GM18867 (cell line): ENCODE measurements around the gene TRIOBP.

ENCODE experiments used
- ATAC-seq: cut with Tn5 transposase; IDR thresholded peaks from one replicate; pipeline ENCODE4 v1.9.1; 2021; ENCODE audit warnings: mild to moderate bottlenecking, moderate library complexity; ENCODE audit not compliant: unreplicated experiment

The TRIOBP gene

DNA sequence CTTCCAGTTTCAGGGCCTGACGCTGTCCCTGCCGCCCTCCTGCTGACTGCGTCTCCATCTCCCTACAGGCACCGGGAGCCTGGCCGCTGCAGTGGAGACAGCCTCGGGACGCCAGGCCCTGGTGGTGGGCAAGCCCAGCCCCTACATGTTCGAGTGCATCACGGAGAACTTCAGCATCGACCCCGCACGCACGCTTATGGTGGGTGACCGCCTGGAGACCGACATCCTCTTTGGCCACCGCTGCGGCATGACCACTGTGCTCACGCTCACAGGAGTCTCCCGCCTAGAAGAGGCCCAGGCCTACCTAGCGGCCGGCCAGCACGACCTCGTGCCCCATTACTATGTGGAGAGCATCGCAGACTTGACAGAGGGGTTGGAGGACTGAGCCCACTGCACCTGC lies 31.4 kb upstream of the TRIOBP start:
- ATAC-seq = no peak

DNA sequence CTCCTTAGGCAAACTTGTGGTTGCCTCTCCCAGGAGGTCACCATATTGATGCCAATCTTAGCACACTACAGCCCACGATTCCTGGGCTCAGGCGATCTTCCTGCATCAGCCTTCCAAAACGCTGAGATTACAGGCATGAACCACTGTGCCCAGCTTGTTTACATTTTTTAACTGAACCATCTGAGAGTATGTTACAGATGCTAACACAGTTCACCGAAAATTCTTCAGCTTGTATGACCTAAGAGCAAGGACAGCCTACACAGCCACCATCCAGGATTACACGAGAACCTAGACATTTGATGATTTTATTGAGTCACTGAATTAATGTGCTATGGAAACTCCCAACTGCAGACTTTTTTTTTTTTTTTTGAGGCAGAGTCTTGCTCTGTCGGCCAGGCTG lies 27.3 kb upstream of the TRIOBP start:
- ATAC-seq = no peak

DNA sequence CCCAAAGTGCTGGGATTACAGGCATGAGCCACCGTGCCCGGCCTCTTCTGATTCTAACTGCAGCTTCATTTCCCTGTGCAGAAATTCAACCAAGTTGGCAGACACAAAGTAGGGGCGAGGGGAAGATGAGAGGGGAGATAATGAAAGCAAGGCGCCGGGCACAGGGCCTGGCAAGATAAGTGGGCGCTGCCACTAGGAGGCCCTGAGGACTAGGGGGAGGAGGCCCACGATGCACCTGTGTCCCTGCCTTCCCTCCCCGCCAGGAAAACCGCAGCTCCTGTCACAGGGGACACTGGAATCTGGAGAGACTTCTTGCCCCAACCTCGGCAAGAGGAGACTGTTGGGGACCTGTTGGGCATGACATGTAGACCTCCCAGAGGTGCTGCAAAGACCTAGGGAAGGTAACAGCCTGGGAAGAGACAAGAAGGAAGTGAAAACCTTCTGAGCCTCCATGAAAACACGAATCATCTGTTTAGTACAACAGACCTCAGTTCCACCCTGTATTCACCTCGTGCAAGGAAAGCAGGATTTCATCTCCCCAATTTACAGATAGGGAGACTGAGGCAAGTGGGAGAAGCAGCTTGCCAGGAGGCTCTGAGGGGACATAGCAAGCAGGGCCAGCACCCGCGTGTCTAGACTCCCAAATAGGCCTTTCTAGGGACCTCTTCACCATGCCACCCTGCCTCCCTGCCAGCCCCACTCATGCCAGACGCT lies 24.5 kb upstream of the TRIOBP start:
- ATAC-seq = no peak

DNA sequence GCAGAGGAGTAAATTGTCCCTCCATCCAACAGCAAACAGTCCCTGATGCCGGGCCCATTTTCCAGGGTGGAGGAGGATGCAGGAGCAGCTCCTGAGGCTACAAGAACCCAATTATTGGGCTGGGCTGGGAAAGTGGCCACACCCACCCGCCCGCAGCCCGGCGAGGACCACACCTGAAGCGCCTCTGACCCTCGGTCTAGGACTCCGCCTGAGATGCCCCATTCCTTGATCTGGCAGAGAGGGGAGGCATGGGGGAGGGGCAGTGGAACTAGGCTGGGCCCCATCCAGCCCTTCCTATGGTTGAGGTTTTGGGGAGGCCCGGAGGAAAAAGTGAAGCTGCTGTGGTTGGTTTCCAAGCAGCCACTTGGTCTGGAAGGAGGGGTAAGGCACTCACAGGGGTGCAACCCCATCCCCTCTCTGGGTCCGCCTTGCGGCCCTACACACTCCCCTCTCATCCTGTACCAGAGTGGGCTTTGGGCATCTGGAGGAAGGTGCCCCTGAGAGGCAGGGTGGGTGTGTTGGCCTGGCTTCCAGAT lies 23.9 kb upstream of the TRIOBP start:
- no peak for ATAC-seq

GRCh38 chr22:37674248-37674647 lies 22.6 kb upstream of the TRIOBP start:
- no peak for ATAC-seq

DNA sequence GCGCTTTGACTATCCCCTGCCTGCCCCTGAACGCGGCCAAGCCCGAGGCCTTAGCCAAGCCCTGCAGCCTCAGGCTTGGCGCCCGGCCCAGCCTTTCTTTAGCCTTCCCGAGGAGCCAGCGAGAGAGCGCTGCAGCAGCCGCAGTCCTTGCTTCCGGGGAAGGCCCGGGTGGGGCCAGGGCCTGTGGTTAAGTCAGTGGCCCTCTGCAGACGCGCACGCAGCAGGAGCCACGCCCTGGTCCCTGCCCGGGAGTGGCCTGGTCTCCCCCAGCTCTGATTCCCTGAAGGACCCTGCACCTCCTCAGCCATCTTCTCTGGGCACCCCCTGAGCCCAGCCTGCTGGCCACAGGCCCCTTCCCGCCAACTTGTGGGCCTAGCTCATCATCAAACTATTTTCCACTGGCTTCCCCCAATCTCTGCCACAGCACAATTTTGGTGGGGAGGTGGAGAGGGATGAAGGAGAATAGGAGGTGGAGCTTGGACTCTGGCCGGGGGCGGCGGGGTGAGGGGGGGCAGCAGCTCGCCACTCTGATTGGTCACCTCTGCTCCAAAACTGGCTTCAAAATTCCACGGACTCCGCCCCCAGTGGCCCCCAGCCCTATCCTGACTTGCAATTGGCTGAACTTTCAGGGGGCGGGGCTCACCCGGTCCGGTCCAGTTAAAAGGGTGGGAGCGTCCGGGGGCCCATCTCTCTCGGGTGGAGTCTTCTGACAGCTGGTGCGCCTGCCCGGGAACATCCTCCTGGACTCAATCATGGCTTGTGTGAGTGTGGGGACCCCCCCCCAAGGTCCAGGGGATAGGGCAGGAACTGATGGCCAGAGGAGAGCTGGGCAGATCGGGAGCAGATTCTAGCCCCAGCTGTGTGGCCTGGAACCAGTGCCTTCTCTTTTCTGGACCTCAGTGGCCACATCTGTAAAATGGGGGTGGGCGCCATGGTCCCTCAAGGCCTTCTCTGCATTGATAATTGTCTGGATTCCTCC lies 21.6 kb upstream of the TRIOBP start, which contains the start of gene LGALS1:
Gene LGALS1, plus strand, starts transcription at position 686 of the 979 bp plus-strand sequence. Its CDS starts 67 bp downstream, at position 753.
- peak; percentile 40 for ATAC-seq

DNA sequence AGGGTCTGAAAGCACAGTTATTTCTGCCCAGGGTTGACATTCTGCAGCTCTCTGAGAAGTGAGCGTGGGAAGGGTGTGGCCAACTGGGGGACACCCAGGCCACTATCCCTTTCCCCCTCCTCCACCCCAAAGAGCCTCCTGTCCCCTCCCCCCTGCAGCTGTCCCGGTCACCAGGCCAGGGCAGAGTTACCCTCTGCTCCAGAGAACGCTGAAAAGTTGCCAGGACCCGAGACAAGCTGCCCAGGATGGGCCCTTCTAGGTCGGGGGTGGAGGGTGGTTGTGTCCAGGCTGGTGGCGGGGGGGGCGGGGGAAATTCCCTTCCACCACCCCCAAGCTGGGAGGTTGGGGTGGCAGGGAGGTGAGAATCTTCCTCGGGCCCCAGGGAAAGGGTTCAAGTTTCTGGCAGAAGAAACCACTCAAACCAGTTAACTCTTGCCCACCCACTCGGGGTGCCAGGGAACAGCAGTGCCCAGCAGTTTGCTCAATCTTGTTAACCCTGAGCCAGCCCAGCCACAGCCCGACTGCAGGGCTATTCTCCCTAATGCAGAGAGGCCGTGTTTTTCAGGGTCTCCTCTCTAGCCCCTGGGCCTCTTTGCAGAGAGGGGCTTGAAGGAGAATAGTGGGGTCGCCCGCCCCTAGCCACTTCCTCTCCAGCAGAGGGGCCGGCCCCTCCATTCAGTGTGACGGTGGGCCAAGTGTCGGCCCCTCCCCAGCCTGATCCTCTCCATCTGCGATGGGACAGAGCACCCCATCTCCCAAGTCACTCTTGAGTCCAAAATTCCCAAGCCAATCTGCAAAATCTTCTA lies 20.7 kb upstream of the TRIOBP start:
- ATAC-seq = no peak

GRCh38 chr22:37676736-37677492 lies 19.9 kb upstream of the TRIOBP start:
- peak; percentile 45 for ATAC-seq

DNA sequence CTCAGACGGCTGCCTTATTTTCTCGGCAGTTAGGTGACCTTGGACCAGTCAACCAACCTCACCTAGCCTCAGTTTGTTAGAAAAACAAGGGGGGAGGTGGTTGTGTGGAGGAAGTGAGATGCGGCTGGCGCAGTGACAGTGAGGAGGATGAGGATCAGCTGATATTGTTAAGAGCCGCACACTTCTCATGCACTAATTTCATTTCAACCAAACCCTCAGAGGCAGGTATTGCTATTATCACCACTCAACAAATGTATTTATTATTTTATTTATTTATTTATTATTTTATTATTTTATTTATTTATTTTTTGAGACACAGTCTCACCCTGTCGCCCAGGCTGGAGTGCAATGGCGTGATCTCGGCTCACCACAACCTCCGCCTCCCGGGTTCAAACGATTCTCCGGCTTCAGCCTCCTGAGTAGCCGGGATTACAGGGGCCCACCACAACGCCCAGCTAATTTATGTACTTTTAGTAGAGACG lies 19.3 kb upstream of the TRIOBP start:
- ATAC-seq = peak; percentile 13

- ATAC-seq = no peak
Observed at GRCh38 chr22:37678372-37678771, 18.5 kb upstream of the TRIOBP start.

DNA sequence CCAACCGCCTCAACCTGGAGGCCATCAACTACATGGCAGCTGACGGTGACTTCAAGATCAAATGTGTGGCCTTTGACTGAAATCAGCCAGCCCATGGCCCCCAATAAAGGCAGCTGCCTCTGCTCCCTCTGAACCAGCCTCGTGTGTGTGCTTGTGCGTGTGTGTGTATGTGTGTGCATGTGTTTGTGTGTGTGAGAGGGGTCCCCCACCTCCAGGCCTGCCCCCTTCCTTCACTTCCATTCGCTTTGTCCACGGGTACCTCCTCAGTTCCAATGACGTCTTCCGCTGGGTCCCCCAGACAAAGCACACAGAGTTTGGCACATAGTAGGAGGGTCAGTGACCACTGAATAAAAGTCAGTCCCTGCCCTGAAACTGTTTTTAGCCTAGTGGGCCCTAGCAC lies 17.2 kb upstream of the TRIOBP start:
- no peak for ATAC-seq

DNA sequence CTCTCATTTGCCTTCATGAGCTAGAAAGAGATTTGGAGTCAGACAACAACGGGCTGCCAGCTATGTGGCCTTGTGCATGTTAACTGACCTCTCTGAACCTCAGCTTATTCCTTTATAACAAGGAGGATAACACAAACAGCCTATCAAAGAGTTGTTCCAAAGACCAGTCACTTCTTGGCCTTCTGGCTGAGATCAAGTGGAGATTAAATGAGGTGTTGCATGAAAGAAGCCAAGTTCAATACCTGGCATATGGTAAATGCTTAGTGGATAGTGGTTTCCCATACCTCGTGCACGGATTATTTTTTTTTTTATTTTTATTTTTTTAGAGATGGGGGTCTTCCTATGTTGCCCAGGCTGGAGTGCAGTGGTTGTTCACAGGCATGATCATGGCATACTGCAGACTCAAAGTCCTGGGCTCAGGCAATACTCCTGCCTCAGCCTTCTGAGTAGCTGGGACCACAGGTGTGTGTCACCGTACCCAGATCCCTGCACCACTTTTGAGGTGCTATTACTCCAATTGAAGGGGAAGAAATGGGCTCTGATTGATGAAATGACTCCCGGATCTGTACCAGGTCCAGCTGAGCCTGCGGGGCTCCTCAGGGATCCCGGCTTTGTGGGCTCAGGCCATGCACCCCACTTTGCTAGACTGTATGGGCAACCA lies 16.5 kb upstream of the TRIOBP start:
- ATAC-seq = no peak

DNA sequence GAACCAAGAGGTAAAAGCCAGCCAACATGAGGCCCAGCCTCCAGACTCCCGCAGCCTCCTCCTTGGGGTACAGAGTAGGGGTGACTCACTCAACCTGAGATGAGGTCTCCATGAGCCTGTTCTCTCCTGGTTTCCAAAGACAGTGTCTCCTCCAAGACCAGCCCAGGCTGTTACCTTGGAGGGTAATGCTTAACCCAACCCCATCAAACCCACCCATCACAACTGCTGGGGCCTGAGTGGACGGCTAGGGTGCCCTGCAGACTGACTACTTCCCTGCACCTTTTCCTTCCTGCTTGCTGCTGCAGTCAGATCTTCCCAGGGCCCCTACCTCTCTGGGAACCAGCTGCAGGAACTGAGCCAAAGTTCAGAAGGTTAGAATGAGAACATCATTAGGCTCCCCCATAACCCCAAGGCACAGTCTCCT lies 15.8 kb upstream of the TRIOBP start:
- no peak for ATAC-seq

DNA sequence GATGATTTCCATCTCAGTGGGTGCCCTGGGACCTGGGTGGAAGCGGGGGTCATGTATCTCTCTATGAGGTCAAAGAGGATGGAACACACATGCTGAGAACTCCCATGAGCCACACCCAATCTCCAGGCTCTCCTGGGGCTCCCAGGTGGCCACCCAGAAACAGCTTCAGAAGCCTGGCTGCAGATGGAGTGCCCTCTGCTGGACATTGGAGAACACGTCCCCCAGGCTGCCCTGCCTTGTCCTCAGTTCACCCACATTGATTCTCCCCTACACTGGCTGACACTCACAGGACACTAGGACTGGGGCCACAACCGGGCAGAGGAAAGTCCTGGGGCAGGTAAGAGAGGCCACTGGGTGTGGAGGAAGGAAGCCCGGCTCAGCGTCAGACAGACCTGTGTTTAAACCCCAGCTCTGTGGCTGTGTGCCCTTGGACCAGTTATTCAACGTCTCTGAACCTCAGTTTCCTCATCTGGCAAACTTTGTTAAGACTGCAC lies 15.2 kb upstream of the TRIOBP start:
- ATAC-seq = no peak

GRCh38 chr22:37684803-37685615 lies 11.8 kb upstream of the TRIOBP start:
- no peak for ATAC-seq

GRCh38 chr22:37686002-37686982 lies 10.6 kb upstream of the TRIOBP start, which contains the start of gene NOL12:
TSS of gene NOL12 (plus strand) at chr22:37686343. CDS start at chr22:37686393, 50 bp downstream.
- peak; percentile 71 for ATAC-seq

DNA sequence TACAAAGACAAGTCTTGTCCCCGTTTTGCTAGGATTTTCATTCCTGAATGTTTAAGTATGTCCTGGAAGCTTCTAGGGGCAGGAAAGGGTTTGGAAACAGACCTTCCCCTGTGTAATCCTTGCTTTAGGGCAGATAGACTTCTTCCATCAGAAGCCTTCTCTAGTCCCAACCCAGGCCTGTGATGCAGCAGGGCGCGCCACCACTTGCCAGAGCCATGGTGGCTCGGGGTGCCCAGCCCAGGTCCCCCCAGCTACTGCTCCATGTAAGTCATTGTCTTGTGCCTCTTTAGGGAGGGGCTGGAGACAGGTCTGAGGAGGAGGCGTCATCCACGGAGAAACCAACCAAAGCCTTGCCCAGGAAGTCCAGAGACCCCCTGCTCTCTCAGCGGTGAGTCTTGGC lies 6.4 kb upstream of the TRIOBP start:
- ATAC-seq = no peak
